Measurements from ENCODE around the gene ROR2.

- TF ChIP-seq CTCF (IDR thresholded peaks at IDR 0.05; ENCODE audit: low read depth, low read length, missing input control) (no peak), TAF1 (conservative IDR thresholded peaks at IDR 0.05) (no peak), JUND (IDR thresholded peaks at IDR 0.05) (no peak), REST (IDR thresholded peaks at IDR 0.05) (no peak), ATF3 (IDR thresholded peaks at IDR 0.05) (no peak), RXRA (IDR thresholded peaks at IDR 0.05) (no peak), MAX (IDR thresholded peaks at IDR 0.05) (no peak)
Observed at GRCh38 chr9:91642771-91643170, 307.3 kb downstream of the ROR2 start.

Data from liver (tissue), 3 donors.